Endothelial cell (in vitro differentiated cells): ENCODE results near the gene LTA4H. TPM values are rescaled to one million over a fixed set of nuclear protein-coding genes. Genes with fewer than 3 reads are reported as not detected.

Source experiments
- DNase-seq: peaks from one replicate; pipeline ENCODE4 v3.0.0; 2021; ENCODE audit warnings: low spot score
- H3K27ac Mint-ChIP-seq: one replicate; pipeline ENCODE4 v1.8.0; 2021; ENCODE audit warnings: mixed read lengths, inconsistent platforms; ENCODE audit not compliant: unreplicated experiment
- H3K27me3 Mint-ChIP-seq: one replicate; pipeline ENCODE4 v1.8.0; 2021; ENCODE audit warnings: mild to moderate bottlenecking, moderate library complexity, mixed read lengths, inconsistent platforms; ENCODE audit not compliant: unreplicated experiment
- H3K36me3 Mint-ChIP-seq: one replicate; pipeline ENCODE4 v1.8.0; 2021; ENCODE audit warnings: mild to moderate bottlenecking, low read depth, mixed read lengths, inconsistent platforms; ENCODE audit not compliant: unreplicated experiment
- H3K4me1 Mint-ChIP-seq: one replicate; pipeline ENCODE4 v1.8.0; 2021; ENCODE audit warnings: mild to moderate bottlenecking, mixed read lengths, inconsistent platforms; ENCODE audit not compliant: unreplicated experiment
- H3K4me3 Mint-ChIP-seq: one replicate; pipeline ENCODE4 v1.8.0; 2021; ENCODE audit warnings: mild to moderate bottlenecking, mixed read lengths, inconsistent platforms; ENCODE audit not compliant: unreplicated experiment
- H3K9me3 Mint-ChIP-seq: one replicate; pipeline ENCODE4 v1.8.0; 2021; ENCODE audit warnings: mixed read lengths, inconsistent platforms; ENCODE audit not compliant: unreplicated experiment
- total RNA-seq: library from RNA; stranded (reverse); fragmentation: NEBNext Ultra II Directional; extraction: Animal tissue kit (Norgen Biotek cat#: 25700); gene quantifications from one replicate; pipeline ENCODE4 v1.2.1, GENCODE V29; 2021; ENCODE audit not compliant: unreplicated experiment
- TF ChIP-seq, protein P1 (sequence below): fragments of 200-600 bp; sonication (generic); IDR thresholded peaks from one replicate; pipeline ENCODE4 v1.5.0; 2021; ENCODE audit warnings: antibody characterized with exemption; ENCODE audit not compliant: unreplicated experiment

The LTA4H gene
- total RNA-seq, 1 donor from 2014 or later: 86.5 TPM

DNA sequence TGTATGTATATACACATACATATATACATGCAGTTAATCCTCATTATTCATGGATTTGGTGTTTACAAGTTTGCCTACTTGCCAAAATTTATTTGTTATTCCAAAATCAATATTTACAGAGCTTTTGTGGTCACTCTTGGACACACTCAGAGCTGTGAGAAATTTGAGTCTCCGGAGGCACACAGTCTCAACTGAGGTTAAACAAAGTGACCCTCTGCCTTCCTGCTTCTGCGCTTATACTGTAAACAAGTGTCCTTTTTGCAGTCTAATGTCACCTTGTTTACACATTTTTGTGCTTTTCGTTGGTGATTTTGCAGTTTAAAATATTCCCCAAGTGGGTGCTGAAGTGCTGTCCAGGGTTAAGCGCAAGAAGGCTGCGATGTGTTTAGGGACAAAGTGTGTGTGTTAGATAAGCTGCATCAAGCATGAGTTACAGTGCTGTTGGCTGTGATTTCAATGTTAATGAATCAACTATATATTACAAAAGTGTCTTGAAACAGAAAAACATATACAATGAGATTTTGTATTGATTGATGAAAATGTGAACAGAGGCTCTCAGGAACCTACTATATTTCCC is 13.1 kb upstream of the LTA4H start:
- TF ChIP-seq, protein P1, sequence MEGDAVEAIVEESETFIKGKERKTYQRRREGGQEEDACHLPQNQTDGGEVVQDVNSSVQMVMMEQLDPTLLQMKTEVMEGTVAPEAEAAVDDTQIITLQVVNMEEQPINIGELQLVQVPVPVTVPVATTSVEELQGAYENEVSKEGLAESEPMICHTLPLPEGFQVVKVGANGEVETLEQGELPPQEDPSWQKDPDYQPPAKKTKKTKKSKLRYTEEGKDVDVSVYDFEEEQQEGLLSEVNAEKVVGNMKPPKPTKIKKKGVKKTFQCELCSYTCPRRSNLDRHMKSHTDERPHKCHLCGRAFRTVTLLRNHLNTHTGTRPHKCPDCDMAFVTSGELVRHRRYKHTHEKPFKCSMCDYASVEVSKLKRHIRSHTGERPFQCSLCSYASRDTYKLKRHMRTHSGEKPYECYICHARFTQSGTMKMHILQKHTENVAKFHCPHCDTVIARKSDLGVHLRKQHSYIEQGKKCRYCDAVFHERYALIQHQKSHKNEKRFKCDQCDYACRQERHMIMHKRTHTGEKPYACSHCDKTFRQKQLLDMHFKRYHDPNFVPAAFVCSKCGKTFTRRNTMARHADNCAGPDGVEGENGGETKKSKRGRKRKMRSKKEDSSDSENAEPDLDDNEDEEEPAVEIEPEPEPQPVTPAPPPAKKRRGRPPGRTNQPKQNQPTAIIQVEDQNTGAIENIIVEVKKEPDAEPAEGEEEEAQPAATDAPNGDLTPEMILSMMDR: no peak
- H3K4me1 Mint-ChIP-seq: peaks cover 6% of the 10 kb centered on the region
- H3K27me3 Mint-ChIP-seq: peaks cover 4% of the 10 kb centered on the region
- no peaks in the 10 kb centered on the region for H3K36me3 Mint-ChIP-seq
- H3K9me3 Mint-ChIP-seq: peaks cover under 1% of the 10 kb centered on the region
- DNase-seq: no peak
- H3K4me3 Mint-ChIP-seq: no peak overlapping the region
- no peak overlapping the region for H3K27ac Mint-ChIP-seq

- no peaks in the 10 kb centered on the region for H3K36me3 Mint-ChIP-seq
- DNase-seq: no peak
- no peak overlapping the region for H3K4me3 Mint-ChIP-seq
- TF ChIP-seq, protein P1: no peak
- H3K27me3 Mint-ChIP-seq: peaks cover 4% of the 10 kb centered on the region
- H3K9me3 Mint-ChIP-seq: no peaks in the 10 kb centered on the region
- no peak overlapping the region for H3K27ac Mint-ChIP-seq
- peaks cover 6% of the 10 kb centered on the region for H3K4me1 Mint-ChIP-seq
Measured at GRCh38 chr12:96047229-96048211, 12.1 kb upstream of the LTA4H start.

- Mint-ChIP-seq H3K27ac (no peak overlapping the region), H3K4me3 (no peak overlapping the region), H3K27me3 (peaks cover 4% of the 10 kb centered on the region), H3K4me1 (peaks cover 6% of the 10 kb centered on the region), H3K9me3 (no peaks in the 10 kb centered on the region), H3K36me3 (no peaks in the 10 kb centered on the region)
- TF ChIP-seq, protein P1: no peak
- no peak for DNase-seq
Measured at GRCh38 chr12:96046543-96047228, 11.3 kb upstream of the LTA4H start.

DNA sequence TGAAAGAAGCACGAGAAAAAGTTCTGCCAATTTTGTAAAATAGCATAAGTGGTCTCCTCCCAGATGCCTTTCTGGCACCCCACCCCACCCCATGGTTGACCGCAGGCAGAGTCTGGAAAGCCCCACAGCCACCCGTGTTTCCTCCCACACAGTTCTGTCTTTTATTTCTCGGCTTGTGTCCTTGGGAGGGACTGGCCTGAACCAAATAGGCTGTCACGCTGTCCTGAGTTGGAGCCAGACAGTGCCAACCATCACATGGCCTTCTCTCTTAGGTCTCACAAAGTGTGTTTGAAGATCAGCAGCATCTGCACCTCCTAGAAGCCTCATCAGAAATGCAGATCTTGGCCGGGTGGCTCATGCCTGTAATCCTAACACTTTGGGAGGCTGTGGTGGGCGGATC is 10.2 kb upstream of the LTA4H start:
- peaks cover 6% of the 10 kb centered on the region for H3K4me1 Mint-ChIP-seq
- peaks cover 4% of the 10 kb centered on the region for H3K27me3 Mint-ChIP-seq
- TF ChIP-seq, protein P1: no peak
- no peak for DNase-seq
- no peaks in the 10 kb centered on the region for H3K9me3 Mint-ChIP-seq
- H3K4me3 Mint-ChIP-seq: no peak overlapping the region
- H3K36me3 Mint-ChIP-seq: no peaks in the 10 kb centered on the region
- H3K27ac Mint-ChIP-seq: no peak overlapping the region
